ENCODE data around the gene UAP1L1.
A peak's percentile ranks its signal among the peaks of the same experiment; 100 is the strongest.
"Not testable (repeated sequence)": the region's sequence is repeated elsewhere in the genome, so short reads cannot be mapped to it uniquely, and the experiment has no call there.

Gene UAP1L1

DNA sequence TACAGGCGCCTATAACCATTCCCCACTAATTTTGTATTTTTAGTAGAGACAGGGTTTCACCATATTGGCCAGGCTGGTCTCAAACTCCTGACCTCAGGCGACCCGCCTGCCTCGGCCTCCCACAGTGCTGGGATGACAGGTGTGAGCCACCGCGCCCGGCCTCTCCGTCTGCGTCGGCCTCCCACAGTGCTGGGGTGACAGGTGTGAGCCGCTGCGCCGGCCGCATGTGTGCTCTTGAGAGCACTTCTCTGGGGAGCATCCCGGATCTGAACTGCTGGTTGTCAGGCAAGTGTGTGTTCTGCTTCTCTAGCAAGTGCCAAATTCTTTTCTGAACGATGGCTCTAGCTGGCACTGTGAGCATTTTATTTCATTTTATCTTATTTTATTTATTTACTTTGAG, 19.8 kb upstream of the UAP1L1 start:
- no peak for DNase-seq

DNA sequence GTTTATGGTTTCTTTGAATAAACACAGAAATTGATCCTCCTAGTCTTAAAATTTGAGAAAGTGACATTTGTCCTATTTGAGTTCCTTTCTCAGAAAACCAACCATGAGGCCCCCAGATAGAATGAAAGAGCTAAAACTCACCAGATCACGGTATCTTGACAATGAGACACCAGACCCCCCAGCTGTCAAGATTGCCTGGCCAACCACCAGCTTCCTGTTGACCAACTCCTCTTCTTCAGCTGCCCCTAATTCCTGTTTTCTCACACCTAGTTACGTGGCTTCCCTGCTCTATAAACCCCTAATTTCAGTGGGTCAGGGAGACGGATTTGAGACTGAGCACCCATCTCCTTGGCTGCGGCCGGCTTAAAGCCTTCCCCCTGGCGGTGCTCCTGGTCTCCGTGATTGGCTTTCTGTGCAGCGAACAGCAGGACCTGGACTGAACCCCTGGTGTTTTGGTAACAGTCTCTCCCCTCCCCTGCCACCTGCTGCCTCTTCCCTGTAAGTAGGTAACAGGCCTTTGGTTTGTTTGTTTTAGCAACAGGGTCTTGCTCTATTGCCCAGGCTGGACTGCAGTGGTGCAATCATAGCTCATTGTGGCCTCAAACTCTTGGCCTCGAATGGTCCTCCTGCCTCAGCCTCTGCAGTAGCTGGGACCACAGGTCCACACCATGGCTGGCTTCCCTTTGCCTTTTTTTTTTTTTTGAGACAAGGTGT, 18.6 kb upstream of the UAP1L1 start:
- no peak for DNase-seq

DNA sequence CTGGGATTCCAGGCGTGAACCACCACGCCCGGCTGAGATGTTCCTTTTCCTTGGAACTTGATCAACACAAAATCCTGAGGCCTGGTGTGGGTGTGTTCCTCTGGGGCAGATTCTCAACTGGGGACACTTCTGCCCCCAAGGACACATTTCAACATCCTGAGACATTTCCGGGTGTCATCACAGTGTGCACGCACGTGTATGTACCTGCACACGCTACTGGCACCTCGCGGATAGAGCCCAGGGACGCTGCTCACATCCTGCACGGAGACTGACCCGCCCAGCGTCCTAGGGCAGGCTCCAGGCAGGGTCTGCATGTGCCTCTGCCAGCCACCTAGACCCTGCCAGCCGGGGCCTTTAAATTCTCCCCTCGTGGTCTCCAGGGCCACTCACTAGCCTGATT, 14.9 kb upstream of the UAP1L1 start:
- no peak for DNase-seq

DNA sequence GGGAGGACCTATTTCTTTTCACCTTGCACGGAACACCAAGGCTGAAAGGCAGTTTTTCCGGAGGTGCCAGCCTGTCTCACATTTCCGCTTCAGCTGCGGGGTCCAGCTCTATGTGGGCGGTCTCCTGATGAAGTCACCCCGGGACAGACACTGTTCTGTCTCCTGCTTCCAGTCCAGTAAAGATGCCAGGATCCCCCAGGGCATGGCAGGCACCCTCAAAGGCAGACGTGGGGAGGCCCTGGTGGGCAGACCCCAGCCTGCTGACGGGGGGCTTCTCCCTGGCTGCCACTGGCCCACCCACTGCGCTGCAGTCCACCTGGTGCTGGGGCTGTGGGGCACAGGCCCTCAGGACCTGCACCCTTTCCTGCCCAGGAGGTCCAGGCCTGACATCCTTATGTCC, 14.5 kb upstream of the UAP1L1 start:
- DNase-seq: not testable (repeated sequence)

DNA sequence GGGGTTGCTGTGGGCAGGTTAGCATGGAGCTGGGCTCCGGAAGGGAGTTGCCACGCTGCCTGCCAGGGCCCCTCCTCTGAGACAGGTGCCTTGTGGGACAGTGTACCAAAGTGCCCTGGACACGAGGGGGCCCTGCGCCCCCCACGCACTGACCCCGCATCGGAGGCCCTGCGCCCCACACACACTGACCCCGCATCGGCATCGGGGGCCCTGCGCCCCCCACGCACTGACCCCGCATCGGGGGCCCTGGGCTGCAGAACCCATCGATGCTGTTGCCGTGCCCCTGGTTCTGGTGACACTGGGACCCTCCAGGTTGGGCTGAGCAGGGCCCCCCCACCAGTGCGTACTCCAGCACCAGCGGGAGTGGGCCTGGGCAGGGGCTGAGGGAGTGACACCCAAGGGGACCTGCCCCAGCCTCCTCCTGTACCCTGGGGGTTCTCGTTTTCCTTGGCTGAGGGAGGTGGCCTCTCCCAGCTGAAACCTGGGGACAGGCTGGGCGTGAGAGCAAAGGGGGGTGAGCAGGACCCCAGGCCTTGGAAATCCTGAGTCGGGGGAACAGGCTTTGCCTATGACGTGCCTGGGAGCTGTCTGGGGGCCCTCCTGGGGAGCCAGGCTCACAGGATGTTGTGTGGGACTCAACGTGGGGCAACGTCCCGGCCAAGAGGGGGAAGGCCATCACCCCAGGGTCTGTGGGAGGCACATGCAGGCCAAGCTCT, 13.8 kb upstream of the UAP1L1 start:
- no peak for DNase-seq

DNA sequence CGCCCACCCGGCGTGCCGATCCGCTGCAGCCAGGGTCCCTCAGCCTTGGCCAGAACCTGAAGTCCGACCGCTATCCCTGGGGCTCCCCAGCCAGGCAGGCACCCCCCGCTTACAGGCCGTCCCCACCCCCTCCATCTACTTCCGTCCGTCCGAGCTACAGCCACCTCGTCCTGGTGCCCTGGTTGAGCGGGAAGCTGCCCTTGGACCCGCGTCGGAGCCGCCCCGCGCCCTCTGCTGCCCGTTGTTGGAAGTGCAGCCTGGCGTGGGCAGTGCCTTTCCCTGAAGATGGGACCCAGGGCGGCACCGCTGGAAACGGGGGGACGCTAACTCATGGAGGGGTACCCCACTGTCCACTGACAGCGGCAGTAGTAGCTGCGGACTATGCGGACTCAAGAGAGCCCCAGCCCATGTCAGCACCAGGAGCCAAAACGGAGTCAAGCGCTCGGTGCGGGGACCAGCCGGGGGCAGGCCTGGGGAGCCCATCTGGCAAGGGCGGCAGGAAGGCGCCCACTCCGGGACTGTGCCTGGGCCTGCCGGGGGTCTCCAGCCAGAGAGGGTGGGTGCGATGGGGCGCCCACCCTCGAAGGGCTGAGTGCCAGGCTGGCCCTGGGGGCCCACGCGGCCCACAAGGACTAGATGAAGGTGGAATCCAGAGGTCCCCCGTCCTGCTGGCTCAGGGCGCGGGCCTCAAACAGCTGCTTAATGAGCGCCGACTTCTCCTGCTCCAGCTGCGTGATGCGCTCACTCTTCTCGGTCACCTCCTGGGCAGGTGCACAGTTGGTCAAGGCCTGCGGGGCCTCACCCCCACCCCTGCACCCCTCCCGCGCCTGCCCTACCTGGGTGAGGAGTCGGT, 13.1 kb upstream of the UAP1L1 start:
- peak; percentile 56 for DNase-seq

DNA sequence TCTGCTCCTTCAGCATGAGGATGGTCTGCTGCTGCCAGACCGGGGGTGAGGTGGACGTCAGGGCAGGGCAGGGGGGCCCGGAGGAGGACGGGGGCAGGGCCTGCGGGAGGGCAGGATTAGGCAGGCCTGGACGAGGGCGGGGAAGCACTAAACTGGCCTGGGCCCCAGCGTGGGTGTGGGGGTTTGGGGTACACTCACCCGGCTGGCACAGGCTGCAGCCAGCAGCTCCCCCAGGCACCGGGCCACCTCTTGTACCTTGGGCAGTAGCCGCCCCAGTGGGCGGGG, 12.5 kb upstream of the UAP1L1 start:
- DNase-seq: no peak

DNA sequence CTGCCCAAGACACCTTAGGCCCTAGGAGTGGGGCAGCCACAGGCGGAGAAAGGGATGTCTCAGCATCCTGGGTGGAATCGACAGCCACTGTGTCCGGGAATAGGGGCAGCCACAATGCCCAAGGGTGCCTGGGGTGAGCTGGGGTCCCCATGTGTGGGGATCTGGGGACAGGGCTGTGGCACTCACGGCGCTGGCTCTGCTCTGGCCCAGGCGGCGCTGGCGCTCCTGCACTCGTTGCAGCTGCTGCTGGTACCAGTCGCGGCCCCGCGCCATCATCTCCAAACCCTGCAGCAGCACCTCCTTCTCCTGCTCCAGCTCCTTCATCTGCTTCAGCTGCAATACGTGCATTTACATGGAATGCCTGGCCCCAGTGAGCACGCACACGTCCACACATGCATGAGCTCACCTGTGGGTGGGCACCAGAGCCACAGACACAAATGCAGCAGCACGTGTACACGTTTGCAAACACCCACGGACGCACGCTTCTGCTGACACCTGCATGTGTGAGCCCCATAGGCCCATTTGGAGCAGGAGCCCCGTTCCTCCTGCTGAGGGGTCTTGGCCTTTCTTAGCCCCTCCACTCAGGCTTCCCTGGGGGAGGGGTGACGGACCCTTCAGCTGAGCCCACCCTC, 11.9 kb upstream of the UAP1L1 start:
- no peak for DNase-seq

DNA sequence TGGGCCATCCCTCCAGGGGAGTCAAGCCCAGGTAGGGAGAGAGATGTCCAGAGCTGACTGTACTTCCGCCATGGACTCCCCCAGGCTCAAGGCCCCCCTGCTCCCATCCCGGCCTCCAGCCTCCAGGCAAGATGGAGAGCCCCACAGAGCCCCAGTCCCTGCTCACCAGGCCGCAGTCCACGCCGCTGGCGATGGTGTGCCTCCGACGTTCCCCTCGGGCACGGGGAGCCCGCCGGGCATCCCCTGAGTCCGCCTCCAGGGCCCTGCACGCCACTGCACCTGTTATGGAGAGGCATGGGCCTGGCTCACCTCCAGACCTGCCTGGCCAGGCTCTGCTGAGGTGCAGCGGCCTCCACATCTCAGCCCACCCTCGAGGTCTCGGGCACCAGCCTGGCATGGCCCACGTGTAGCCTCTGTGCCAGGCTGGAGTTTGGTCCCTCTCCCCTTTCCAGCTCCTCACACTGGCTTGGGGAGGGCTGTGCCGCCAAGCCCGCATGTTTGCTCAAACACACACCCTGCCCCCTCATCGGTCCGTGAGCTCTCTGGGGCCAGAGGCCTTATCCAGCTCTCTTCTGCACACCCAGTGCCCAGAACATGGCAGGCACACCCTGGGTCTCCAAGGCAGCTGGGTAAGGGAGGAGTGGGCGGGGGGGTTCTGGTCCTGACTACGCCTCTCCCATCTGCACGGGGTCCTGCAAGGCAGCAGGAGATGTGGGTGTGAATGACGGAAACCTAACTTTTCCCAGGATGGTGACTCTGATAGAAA, 11.0 kb upstream of the UAP1L1 start:
- no peak for DNase-seq

DNA sequence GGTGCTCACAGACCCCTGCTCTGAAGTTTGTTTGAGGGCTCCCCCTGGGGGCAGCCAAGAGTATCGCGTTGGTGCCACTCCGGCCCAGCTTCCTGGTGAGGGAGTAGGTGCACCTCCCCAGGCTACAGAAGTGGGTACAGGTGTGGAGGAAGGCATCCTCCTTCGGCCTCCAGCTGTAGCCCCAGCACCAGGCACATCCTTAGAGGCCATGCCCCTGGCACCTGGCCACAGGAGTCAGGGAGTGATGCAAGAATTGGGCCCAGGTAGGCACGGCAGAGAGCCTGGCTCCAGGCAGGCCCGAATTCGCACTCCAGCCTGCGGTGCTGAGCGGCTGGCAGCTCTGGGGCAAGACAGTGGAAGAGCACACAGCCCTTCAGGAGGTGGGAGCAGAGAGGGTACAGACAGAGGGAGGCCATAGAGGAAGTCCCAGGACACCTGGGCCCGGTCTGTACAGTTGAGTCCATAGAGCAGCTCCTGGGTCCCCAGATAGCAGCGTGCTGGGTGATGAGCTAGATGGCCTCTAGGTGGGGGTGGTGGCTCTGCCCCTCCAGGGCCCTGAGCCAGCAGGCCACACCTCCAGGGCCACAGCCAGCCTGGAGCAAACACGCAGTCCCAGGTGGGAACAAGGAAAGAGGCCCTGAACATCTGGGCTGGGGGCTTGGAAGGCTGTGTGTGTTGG, 9.3 kb upstream of the UAP1L1 start:
- peak; percentile 83 for DNase-seq

DNA sequence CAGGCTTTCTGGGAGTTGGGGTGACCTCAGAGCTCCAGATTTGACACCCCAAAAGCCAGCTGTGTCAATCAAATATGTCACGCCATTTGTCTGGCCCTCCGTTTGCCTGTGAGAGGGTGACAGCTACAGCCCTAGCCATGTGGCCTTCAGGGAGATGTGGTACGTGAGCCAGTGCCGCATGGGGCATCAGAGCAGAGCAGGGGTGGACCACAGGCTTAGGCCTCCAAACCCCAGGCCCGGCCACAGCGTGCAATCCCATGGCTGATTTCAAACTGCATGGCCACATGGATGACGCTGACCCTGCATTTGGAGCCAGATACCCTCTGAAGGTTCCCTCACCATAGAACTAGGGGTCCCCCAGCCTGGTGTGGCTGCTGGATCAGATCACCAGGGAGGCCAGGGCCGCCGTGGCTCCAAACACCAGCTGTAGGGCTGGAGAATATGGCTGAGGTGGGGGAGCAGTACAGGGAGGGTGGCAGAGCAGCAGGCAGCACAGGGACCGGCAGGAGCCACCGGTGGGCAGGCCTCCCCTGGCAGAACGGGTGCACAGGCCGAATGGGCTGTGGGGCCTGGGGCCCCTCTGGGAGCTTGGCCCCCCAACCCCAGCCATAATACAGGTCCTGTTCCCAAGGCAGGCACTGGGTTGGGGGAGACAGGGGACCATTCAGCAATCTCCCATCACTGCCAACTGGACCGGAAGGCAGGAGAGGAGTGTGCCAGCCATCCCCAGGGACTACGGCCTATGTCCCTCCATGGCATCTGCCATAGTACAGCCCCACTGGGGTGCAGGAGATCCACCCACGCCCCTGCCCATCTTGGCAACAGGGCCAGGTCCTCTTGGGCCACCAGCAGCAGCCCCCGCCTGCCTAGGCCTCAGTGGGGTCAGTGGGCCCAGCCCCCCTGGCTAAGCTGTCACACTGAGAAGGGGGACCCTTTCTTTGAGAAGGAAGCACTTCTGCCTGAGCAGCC, 8.5 kb upstream of the UAP1L1 start:
- DNase-seq: no peak

DNA sequence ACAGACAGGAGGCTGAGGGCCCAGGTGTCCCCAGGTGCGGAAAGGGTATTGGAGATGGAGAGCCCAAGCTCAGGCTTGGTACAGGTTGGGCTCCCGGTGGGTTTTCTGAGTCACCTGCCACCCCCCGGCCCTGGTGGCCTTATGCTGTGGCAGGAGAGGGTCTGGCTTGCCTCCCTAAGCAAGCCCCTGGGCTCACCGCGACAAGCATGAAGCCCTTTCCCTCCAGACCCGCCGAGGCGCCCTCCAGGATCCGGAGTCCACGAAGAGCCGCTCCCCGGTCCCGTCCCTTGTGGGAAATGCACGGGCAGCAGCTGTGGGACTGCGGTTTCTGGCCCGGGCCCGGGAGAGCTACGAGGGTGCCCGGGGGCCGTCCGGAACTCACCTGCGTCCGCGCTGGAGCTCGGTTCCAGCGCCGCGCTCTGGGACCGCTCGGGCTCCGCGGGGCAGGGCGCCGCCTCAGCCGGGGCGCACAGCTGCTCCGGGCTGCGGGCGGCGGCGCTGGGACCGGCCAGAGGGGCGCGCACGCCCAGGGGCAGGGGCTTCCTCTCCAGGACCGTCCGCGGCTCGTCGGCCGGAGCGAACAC, 7.7 kb upstream of the UAP1L1 start:
- DNase-seq: no peak

DNA sequence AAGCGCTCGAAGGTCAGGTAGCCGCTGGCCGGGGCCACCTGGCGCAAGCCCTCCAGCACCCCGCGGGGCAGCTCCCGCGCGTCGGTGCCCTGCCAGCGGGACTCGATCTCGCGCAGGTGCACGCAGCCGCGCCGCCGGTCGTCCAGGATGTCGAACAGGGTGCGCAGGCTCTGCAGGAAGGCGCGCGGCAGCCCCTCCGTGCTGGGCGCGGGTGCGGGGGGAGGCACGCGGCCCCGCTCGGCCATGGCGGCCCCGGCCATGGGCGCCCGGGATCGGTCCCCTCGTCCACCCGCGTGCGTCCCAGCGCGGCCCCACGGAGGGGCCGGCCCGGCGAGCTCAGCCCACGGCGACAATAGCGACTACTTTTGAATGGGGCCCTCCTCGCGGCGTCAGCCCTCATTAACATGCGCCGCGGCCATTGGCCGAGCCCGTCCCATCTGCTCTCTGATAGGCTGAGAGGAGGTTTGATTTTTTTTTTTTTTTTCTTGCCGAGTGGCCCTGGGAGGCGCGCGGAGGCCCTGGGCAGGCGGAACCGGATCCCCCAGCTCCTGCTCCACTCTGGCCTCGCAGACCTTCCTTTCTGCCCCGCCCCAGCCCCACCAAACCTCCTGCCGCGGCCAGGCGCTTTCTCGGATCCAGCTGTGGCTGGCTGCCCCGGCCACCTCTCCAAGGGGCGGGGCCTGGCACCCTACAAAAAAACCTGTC, 7.0 kb upstream of the UAP1L1 start, which contains the start of gene SAPCD2:
TSS of gene SAPCD2 (minus strand) at position 357 of the 705 bp plus-strand sequence. CDS start at position 260, 97 bp downstream.
- peak; percentile 90 for DNase-seq

DNA sequence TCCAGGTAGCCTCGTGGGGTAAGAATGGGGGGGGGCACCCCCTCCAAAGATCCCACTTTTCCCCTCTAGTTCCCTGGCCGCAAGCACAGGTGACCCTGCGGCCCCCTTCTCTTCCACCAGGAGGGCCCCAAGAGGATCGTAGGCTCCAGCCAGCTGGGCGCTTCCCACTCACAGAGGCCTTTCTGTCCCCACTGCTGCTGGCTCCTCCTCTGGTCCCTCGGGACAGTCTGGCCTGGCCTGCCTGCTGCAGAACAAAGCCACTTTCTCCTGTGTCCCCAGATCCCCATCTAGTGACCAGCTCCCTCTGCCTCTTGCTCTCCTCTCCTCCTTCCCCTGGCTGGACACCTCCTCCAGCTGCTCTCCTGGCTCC, 6.4 kb upstream of the UAP1L1 start:
- peak; percentile 81 for DNase-seq

DNA sequence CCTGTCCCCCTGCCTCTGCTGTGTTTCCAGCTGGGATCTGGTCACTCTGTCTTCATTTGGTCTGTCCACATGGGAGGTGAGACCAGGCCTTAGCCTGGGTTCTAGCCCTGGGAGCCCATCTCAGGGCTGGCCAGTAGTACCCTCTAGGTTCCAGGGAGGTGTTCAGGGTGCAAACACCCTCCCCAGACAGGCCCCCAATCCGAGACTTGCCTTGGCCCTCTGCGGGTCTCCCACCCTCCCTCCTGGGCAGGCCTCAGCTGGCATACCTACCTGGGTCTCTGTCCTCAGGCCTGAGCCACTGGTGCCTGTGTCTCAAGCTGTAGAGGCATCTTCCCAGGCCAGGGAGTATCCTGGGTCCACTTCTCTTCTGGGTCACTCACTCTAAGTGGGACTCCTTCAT, 6.0 kb upstream of the UAP1L1 start:
- DNase-seq: no peak

DNA sequence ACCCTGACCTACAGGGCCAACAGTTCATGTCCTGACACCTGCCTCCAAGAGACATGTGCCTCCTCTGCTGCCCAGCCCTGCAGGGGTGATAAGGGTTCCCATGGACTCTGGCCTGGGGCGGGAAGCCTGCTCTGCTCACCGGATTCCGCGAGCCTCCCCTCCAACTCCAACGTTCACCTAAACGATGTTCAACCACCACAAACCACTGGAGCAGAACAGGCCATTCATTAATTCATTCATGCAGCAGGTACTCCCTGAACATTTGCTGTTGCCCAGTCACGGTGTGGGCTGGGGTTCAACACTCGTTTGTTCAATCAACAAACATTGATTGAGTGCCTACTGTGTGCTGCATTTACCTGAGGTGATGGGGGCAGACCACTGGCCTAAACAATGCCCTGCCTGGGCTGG, 3.3 kb upstream of the UAP1L1 start:
- no peak for DNase-seq

DNA sequence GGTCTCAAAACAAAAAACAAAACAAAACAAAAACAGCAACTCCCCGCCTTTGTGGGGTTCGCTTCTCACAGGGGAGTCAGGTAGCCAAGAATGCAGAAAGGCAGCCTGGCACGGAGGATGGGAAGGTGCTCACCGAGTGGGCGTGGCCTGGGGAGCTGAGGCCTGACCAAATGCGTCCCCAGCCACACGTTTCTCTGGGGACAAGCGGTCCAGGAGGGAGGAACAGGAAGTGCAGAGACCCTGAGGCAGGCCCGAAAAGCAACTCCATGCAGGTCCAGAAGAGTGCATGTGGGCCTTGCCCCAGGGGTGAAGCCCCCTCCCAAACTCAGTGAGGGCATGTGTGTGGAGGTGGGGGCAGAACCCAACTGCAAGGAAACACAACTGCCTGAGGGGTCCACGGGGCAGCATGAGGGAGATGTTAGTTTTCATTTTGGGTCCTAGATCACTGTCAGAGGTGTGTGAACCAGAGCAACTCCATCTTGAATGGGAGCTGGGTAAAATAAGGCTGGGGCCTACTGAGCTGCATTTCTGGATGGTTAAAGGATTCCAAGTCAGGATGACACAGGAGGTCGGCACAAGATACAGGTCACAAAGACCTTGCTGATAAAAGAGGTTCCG, 2.6 kb upstream of the UAP1L1 start:
- DNase-seq: no peak

DNA sequence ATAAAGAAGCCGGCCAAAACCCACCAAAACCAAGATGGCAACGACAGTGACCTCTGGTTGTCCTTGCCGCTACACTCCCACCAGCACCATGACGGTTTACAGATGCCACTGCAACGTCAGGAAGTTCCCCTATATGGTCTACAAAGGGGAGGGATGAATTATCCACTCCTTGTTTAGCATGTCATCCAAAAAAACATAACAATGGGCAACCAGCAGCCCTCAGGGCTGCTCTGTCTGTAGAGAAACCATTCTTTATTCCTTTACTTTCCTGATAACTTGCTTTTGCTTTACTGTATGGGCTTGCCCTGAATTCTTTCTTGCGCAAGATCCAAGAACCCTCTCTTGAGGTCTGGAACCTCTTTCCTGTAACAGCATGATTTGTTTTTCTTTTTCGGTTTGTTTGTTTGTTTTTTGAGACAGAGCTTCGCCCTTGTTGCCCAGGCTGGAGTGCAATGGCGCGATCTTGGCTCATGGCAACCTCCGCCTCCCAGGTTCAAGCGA, 2.0 kb upstream of the UAP1L1 start:
- DNase-seq: no peak

DNA sequence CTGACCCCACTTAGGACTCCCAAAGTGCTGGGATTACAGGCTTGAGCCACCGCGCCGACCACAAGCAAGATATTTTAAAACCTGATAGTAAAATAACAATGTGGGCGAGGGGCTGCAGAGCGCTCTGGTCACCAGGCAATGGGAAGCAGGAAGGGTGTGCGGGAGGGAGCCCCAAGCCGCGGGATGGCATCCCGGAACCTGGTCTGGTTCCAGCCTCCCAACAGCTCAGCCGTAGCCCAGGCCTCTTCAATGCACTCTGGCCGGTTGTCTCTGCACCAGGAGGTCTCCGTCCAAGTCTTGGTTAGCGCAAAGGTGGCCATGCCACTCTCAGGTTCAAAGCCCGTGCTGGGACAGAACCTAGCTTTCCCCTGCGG, 694 bp upstream of the UAP1L1 start:
- DNase-seq: no peak
